Stomach smooth muscle (tissue), 2 donors: ENCODE results near the gene LRMDA.

Experiments used
- H3K27ac ChIP-seq: one replicate; pipeline ENCODE4 v1.7.0; 2013; ENCODE audit warnings: mild to moderate bottlenecking, low read length, inconsistent platforms
- H3K27me3 ChIP-seq, 2 donors: one replicate each; pipeline ENCODE4 v1.7.0; 2013; ENCODE audit warnings: low read length in 2 of 2; ENCODE audit not compliant: insufficient read depth in 2 of 2, control insufficient read depth in 1 of 2
- H3K36me3 ChIP-seq, 2 donors: one replicate each; pipeline ENCODE4 v1.7.0; 2013; ENCODE audit warnings: low read length in 2 of 2; ENCODE audit not compliant: control insufficient read depth in 2 of 2, insufficient read depth in 2 of 2
- H3K4me1 ChIP-seq: one replicate; pipeline ENCODE4 v1.7.0; 2013; ENCODE audit warnings: low read length; ENCODE audit not compliant: control insufficient read depth, insufficient read depth
- H3K4me3 ChIP-seq, 2 donors: one replicate each; pipeline ENCODE4 v1.7.0; 2013; ENCODE audit warnings: low read length in 2 of 2
- H3K9ac ChIP-seq, 2 donors: one replicate each; pipeline ENCODE4 v1.7.0; 2013; ENCODE audit warnings: low read length in 2 of 2, mild to moderate bottlenecking in 1 of 2
- H3K9me3 ChIP-seq, 2 donors: one replicate each; pipeline ENCODE4 v1.7.0; 2013; ENCODE audit warnings: low read length in 2 of 2; ENCODE audit not compliant: control insufficient read depth in 2 of 2
- donor health status: healthy.
- donor health status: Pancreatic carcinoma.

The LRMDA gene

GRCh38 chr10:76169246-76169645 is 737.8 kb downstream of the LRMDA start:
- Histone ChIP-seq H3K9me3 (no peaks in the 10 kb centered on the region), H3K4me1 (no peaks in the 10 kb centered on the region), H3K36me3 (no peaks in the 10 kb centered on the region)

GRCh38 chr10:76172020-76172419 is 740.6 kb downstream of the LRMDA start:
- no peaks in the 10 kb centered on the region for H3K27me3 ChIP-seq
- no peak overlapping the region for H3K27ac ChIP-seq
- no peak overlapping the region for H3K4me3 ChIP-seq

More at GRCh38 chr10:76169246-76169645, 737.8 kb downstream of the LRMDA start:
- no peak overlapping the region for H3K9ac ChIP-seq
- H3K27me3 ChIP-seq: no peaks in the 10 kb centered on the region
- no peak overlapping the region for H3K27ac ChIP-seq
- no peak overlapping the region for H3K4me3 ChIP-seq

GRCh38 chr10:76175533-76176165 is 744.2 kb downstream of the LRMDA start:
- no peak overlapping the region for H3K4me3 ChIP-seq
- no peaks in the 10 kb centered on the region for H3K27me3 ChIP-seq
- H3K36me3 ChIP-seq: no peaks in the 10 kb centered on the region
- H3K9ac ChIP-seq: no peak overlapping the region
- H3K4me1 ChIP-seq: no peaks in the 10 kb centered on the region
- H3K9me3 ChIP-seq: no peaks in the 10 kb centered on the region
- H3K27ac ChIP-seq: no peak overlapping the region

More at GRCh38 chr10:76172020-76172419, 740.6 kb downstream of the LRMDA start:
- Histone ChIP-seq H3K4me1 (no peaks in the 10 kb centered on the region), H3K9ac (no peak overlapping the region), H3K9me3 (no peaks in the 10 kb centered on the region), H3K36me3 (no peaks in the 10 kb centered on the region)

DNA sequence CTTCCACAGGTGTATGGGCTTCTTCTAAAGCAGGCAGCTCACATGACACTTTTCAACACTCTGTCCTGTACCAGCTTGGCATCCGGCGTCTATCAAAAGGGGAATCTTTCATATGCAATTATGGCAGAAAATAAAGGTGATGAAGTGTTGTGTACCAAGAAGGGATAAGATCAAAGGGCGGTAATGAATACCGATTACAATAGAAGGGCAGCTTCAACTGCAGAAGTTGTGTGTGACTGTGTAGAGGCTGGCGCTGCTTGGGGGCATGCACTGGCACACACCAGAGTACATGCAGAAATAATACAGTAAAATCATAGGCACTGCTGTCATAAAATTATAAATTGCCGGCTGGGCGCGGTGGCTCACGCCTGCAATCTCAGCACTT is 744.7 kb downstream of the LRMDA start:
- Histone ChIP-seq H3K9ac (no peak overlapping the region), H3K27me3 (no peaks in the 10 kb centered on the region), H3K4me3 (no peak overlapping the region), H3K36me3 (no peaks in the 10 kb centered on the region), H3K4me1 (no peaks in the 10 kb centered on the region), H3K9me3 (no peaks in the 10 kb centered on the region), H3K27ac (no peak overlapping the region)

DNA sequence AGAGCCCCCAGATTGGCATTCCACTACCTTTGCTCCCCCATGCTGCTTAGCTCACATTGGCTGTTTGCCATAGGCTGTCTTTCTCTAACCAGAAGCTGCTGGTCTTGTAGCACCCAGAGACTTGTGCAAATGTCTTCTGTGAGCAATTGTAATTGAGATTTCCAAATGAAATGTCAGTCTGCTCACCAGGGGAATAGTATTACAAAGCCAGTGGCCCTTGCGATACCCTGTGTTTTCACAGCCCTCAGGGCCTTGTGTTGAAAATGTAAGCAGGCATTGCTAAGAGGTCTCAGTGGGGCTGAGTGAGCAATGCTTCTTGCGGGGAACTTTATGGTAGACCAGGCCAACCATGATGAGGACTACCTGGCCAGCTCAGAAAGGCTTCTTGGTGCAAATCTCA is 746.5 kb downstream of the LRMDA start:
- Histone ChIP-seq H3K9me3 (no peaks in the 10 kb centered on the region), H3K4me1 (no peaks in the 10 kb centered on the region), H3K27ac (no peak overlapping the region), H3K36me3 (no peaks in the 10 kb centered on the region), H3K9ac (no peak overlapping the region), H3K27me3 (no peaks in the 10 kb centered on the region), H3K4me3 (no peak overlapping the region)

DNA sequence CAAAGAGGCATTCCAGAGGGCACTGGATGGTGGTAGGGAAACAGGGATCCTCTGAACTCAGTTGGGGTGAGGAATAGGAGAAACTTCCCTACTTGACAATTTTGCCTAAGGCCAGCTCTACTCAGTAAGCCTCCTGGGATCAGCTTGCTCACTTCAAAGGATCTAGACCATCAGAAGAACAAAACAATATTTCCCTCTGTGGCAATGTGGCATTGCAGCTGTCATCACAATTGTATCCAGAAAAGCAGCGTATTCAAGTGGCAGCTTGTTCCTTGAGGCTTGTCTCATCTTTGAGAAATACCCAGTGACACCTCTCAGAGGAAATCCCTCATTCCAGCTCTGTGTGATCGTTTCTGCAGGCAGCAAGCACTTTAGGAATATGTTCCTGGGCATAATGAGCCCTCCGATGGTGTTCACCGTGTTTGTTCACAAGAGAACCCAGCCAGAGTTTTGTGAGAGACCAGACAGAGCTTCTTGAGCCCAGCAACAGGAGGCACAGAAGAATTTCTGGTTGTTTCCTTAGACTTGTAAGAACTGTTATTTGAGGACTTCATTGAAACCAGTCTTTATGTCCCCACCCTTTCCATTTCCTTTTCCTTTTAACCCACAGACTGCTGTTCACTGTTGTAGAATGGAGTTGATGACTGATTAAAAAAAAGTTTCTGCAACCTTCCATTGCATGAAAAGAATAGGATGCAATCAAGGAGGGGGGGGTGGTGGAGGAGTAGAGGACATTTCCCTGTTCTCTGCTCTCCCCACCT is 747.3 kb downstream of the LRMDA start:
- no peaks in the 10 kb centered on the region for H3K4me1 ChIP-seq
- no peak overlapping the region for H3K4me3 ChIP-seq
- no peak overlapping the region for H3K27ac ChIP-seq
- H3K36me3 ChIP-seq: no peaks in the 10 kb centered on the region
- no peaks in the 10 kb centered on the region for H3K9me3 ChIP-seq
- H3K9ac ChIP-seq: no peak overlapping the region
- H3K27me3 ChIP-seq: no peaks in the 10 kb centered on the region

DNA sequence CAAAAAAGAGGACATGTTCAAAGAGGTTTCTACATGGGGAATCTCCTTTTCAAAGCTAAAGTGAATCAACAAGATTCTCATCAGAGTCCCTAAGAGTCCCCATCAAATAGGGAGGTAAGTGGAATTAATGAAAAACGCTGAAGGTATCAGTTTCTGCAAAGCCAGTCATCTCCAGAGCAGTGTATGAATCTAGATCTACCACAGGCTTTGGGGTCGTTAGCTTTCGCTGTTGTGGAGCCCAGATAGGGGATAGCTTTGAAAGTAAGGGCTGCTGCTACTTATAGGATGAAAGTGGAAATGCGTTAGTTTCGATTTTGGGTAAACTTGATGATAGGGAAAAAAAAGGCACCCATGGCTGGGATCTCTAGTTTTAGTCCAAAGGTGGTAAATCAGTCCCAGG is 748.4 kb downstream of the LRMDA start:
- no peaks in the 10 kb centered on the region for H3K9me3 ChIP-seq
- no peaks in the 10 kb centered on the region for H3K27me3 ChIP-seq
- H3K4me1 ChIP-seq: no peaks in the 10 kb centered on the region
- no peak overlapping the region for H3K27ac ChIP-seq
- no peak overlapping the region for H3K9ac ChIP-seq
- no peak overlapping the region for H3K4me3 ChIP-seq
- H3K36me3 ChIP-seq: no peaks in the 10 kb centered on the region

- Histone ChIP-seq H3K36me3 (no peaks in the 10 kb centered on the region), H3K27ac (no peak overlapping the region), H3K9ac (no peak overlapping the region), H3K27me3 (no peaks in the 10 kb centered on the region), H3K4me3 (no peak overlapping the region), H3K9me3 (no peaks in the 10 kb centered on the region), H3K4me1 (peaks cover 9% of the 10 kb centered on the region)
Observed at GRCh38 chr10:76184647-76185046, 753.2 kb downstream of the LRMDA start.

DNA sequence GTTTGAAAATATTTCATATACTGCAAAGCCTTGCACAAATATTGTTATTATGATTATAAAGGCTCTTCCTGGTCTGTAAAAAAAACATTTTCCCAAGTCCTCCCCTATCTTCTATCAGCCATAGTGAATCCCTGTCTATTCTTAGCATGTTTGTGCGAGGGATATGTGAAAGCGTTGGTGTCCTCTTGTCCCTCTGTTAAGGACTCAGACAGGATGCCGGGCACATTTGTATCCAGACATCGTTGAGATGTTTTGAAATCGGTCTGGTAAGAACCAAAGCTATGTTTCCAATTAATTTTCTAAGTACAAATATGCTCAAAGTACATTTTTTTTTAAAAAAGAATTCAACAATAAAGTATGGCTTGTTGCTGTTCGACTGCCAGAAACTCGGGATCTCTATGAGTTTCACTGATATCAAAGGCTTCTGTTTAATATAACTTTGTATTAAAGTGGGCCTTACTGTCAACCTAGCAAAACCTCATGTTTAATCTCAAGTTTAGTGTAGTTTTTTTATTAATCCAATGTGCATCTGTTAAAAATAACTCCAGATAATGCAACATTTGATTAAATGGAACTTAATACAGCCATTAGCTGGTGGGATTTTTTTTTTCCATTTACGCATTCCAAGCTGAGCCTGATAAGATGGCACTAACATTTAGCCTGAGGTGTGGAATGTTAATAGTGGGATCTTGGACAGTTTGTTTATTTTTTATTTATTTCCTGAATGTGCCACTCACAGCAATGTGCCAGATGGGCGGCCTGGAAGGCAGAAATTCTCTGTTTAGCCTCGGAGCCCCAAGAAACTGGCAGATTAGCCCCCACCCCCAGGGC is 754.3 kb downstream of the LRMDA start:
- Histone ChIP-seq H3K9me3 (no peaks in the 10 kb centered on the region), H3K27ac (no peak overlapping the region), H3K4me1 (peaks cover 9% of the 10 kb centered on the region), H3K4me3 (no peak overlapping the region), H3K36me3 (no peaks in the 10 kb centered on the region), H3K27me3 (no peaks in the 10 kb centered on the region), H3K9ac (no peak overlapping the region)

- no peak overlapping the region for H3K9ac ChIP-seq
- H3K4me3 ChIP-seq: no peak overlapping the region
- no peaks in the 10 kb centered on the region for H3K9me3 ChIP-seq
- peaks cover 9% of the 10 kb centered on the region for H3K4me1 ChIP-seq
- H3K27ac ChIP-seq: no peak overlapping the region
- no peaks in the 10 kb centered on the region for H3K36me3 ChIP-seq
- no peaks in the 10 kb centered on the region for H3K27me3 ChIP-seq
Observed at GRCh38 chr10:76188216-76188615, 756.8 kb downstream of the LRMDA start.
